GM23248 (cell line): ENCODE results near the gene ARF6.

Source experiments
- EZH2 ChIP-seq: fragments of 200-600 bp; sonication (generic); IDR thresholded peaks from 2 replicates; pipeline ENCODE4 v1.6.1; 2018; ENCODE audit warnings: antibody characterized with exemption, mild to moderate bottlenecking; ENCODE audit not compliant: insufficient read depth, poor library complexity, severe bottlenecking
- EZH2phosphoT487 ChIP-seq: fragments of 200-600 bp; sonication (generic); IDR thresholded peaks from 2 replicates; pipeline ENCODE4 v1.6.1; 2018; ENCODE audit warnings: antibody characterized with exemption, moderate library complexity, mild to moderate bottlenecking, low read depth; ENCODE audit not compliant: insufficient read depth

- TF ChIP-seq EZH2 (no peak), EZH2phosphoT487 (no peak)
Observed at GRCh38 chr14:49870908-49871307, 22.0 kb upstream of the ARF6 start.
